DMS 273 treated with DMSO at 0.1 percent for 48 hours (cell line): ENCODE results near the gene CMTM3.
"Not testable (repeated sequence)": the region's sequence is repeated elsewhere in the genome, so short reads cannot be mapped to it uniquely, and the experiment has no call there.

ENCODE experiments used
- DNase-seq: peaks from one replicate; lab custom pipeline; 2025; lab: John Stamatoyannopoulos, UW

Gene CMTM3

GRCh38 chr16:66585481-66586239 is 18.8 kb upstream of the CMTM3 start:
- DNase-seq = no peak

GRCh38 chr16:66587881-66588600 is 16.5 kb upstream of the CMTM3 start:
- DNase-seq = no peak

GRCh38 chr16:66588981-66589713 is 15.4 kb upstream of the CMTM3 start:
- no peak for DNase-seq

GRCh38 chr16:66590322-66590721 is 14.2 kb upstream of the CMTM3 start:
- no peak for DNase-seq

- DNase-seq = no peak
These were observed 13.5 kb upstream of the CMTM3 start for GRCh38 chr16:66591018-66591417.

- no peak for DNase-seq
These were observed 12.3 kb upstream of the CMTM3 start for GRCh38 chr16:66592241-66592640.

GRCh38 chr16:66592814-66593213 is 11.7 kb upstream of the CMTM3 start:
- no peak for DNase-seq

GRCh38 chr16:66594739-66595138 is 9.8 kb upstream of the CMTM3 start:
- DNase-seq = no peak

- DNase-seq = not testable (repeated sequence)
These were observed 7.9 kb upstream of the CMTM3 start for GRCh38 chr16:66596559-66596958.

GRCh38 chr16:66596986-66597848 is 7.3 kb upstream of the CMTM3 start:
- DNase-seq = no peak

GRCh38 chr16:66598111-66598510 is 6.4 kb upstream of the CMTM3 start:
- no peak for DNase-seq

- DNase-seq = no peak
These were observed 4.8 kb upstream of the CMTM3 start for GRCh38 chr16:66599726-66600125.

GRCh38 chr16:66600477-66600876 is 4.0 kb upstream of the CMTM3 start:
- DNase-seq = no peak

GRCh38 chr16:66601471-66601870 is 3.0 kb upstream of the CMTM3 start:
- DNase-seq = no peak

GRCh38 chr16:66603537-66604375 is 748 bp upstream of the CMTM3 start:
- DNase-seq = no peak

GRCh38 chr16:66605177-66605978 is 874 bp downstream of the CMTM3 start:
- no peak for DNase-seq

GRCh38 chr16:66605979-66606751 is 1.7 kb downstream of the CMTM3 start:
- no peak for DNase-seq

GRCh38 chr16:66608241-66609138 is 4.0 kb downstream of the CMTM3 start:
- peak; percentile 58 for DNase-seq
